ENCODE measurements around the gene TEX11. TPM values are rescaled to one million over a fixed set of nuclear protein-coding genes. Genes with fewer than 3 reads are reported as not detected.
"Not testable (repeated sequence)": the region's sequence is repeated elsewhere in the genome, so short reads cannot be mapped to it uniquely, and the experiment has no call there.

The TEX11 gene
- total RNA-seq, 1 donor from 2014 or later, result not detected

DNA sequence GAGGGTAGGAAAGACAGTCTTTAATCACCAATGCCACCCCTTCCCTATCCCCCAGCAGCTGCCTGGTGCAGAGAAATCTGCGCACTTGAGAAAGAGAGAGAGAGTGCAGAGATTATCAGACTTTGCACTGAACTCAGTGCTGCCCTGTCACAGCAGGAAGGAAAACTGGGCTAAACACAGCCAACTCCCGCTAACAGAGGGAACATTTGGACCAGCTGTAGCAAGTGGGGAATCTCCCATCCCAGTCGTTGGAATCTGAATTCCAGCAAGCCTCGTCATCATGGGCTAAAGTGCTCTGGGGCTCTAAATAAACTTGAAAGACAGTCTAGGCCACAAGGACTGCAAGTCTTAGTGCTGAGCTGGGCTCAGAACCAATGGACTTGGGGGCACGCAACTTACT lies 295.2 kb downstream of the TEX11 start:
- intact Hi-C loops (cut with micrococcal nuclease), result no loop called here

DNA sequence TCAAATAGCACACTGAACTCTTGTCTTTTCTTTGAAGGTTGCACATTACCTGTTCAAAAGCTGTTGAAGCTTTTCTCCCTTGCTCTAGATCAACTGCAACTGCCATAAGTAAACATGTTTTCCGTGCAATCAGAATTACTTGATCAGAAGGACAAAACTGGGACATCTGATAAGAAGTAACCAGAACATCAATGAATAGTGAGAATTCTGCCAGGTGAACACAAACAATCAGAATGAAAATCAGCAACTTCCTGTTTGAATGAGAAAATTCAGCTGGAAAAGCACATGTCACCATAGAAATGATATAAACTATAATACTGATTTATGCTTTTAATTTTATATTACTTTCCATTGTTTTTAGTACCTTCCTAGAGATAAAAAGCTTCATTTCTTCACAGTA lies 303.2 kb downstream of the TEX11 start:
- intact Hi-C loops (cut with micrococcal nuclease), result no loop called here

DNA sequence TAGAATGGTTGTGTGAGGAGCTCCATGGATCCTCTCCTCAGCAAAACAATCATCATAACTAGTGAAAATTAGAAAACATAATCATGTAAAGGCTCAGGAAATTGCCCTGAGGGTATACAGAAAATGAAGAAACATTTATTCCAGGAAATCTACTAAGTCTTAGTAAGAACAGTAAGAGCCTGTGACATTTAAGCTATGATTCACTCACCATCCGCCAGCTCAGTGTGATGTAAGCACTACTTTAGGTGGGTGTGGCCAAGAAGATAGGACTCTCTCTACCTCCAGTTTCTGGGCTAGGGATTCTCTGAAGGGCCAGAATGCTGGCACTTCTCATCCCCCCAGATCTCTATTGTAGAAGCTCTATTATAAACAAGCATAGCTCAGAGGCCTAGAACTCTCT lies 316.4 kb downstream of the TEX11 start:
- intact Hi-C loops (cut with micrococcal nuclease), result no loop called here

GRCh38 chrX:70587158-70587557 lies 321.4 kb downstream of the TEX11 start:
- intact Hi-C loops (cut with micrococcal nuclease), result not testable (repeated sequence)

DNA sequence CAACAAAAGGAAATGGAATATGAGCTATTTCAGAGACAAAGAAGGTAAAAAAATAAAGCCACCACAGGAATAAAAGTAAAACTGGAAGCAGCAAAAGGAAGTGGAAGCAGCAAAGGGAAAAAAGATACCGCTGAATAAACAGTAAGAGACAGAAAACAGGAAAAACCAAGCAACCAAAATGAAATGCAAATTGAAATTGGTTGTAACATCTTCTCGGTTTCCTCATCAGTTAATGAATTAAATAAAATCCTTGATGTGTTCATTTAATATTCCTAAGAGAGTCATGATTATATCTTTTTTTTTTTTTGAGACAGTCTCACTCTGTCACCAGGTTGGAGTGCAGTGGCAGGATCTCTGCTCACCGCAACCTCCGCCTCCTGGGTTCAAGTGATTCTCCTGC lies 331.1 kb downstream of the TEX11 start:
- intact Hi-C loops (cut with micrococcal nuclease), result no loop called here

DNA sequence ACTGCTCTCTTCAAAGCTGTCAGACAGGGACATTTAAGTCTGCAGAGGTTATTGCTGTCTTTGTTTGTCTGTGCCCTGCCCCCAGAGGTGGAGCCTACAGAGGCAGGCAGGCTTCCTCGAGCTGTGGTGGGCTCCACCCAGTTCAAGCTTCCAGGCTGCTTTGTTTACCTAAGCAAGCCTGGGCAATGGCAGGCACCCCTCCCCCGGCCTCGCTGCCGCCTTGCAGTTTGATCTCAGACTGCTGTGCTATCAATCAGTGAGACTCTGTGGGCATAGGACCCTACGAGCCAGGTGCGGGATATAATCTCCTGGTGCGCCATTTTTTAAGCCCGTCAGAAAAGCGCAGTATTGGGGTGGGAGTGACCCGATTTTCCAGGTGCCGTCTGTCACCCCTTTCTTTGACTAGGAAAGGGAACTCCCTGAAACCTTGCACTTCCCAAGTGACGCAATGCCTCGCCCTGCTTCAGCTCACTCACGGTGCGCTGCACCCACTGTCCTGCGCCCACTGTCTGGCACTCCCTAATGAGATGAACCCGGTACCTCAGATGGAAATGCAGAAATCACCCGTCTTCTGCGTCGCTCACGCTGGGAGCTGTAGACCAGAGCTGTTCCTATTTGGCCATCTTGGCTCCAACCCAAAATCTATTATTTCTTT lies 338.5 kb downstream of the TEX11 start:
- intact Hi-C loops (cut with micrococcal nuclease), result not testable (repeated sequence)

DNA sequence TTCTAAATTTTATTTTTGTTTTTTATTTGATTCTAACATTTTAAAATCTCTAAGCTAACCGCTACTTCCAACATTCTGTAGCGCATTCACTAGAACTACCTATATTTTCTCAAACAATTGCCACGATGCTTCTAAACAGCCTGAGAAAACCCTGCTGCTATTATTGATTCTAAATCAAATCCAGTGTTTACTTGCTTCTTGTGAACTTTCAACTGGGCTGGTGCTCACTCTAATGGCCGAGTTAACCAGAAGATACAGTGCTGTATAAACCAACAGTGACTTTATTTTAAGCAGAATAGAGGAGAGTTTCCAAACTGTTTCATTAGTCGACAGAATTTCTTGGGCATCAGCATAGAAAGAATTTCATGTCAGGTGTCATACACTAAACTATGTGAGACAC lies 353.6 kb downstream of the TEX11 start:
- intact Hi-C loops (cut with micrococcal nuclease), result loop anchor here (2.0 kb wide), 1 partner anchor 100 kb away; no protein-coding TSS in a partner anchor

- intact Hi-C loops (cut with micrococcal nuclease), result loop anchor here (2.0 kb wide), 1 partner anchor 100 kb away; no protein-coding TSS in a partner anchor
Measured at GRCh38 chrX:70554523-70554922, 354.0 kb downstream of the TEX11 start.

- intact Hi-C loops (cut with micrococcal nuclease), result loop anchor here (2.0 kb wide), 1 partner anchor 99 kb away; no protein-coding TSS in a partner anchor
Measured at GRCh38 chrX:70554081-70554480, 354.4 kb downstream of the TEX11 start.

- intact Hi-C loops (cut with micrococcal nuclease), result no loop called here
Measured at GRCh38 chrX:70553516-70553915, 355.0 kb downstream of the TEX11 start.

GRCh38 chrX:70552130-70552704 lies 356.3 kb downstream of the TEX11 start:
- intact Hi-C loops (cut with micrococcal nuclease), result no loop called here

DNA sequence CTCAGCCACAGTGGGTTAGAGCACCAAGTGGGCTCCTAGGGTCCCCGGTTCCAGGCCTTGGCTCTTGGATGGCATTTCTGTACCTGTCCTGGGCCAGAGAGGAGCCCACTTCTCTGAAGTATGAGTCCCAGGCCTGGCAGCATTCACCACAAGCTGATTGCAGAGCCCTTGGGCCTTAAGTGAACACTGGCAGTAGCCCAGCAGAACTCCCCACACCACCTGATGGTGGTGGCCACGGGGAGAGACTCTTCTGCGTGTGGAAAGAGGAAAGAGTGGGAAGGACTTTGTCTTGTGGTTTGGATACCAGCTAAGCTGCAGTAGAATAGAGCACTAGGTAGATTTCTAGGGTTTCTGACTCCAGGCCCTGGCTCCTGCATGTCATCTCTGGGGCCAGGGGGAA lies 359.1 kb downstream of the TEX11 start:
- intact Hi-C loops (cut with micrococcal nuclease), result no loop called here

DNA sequence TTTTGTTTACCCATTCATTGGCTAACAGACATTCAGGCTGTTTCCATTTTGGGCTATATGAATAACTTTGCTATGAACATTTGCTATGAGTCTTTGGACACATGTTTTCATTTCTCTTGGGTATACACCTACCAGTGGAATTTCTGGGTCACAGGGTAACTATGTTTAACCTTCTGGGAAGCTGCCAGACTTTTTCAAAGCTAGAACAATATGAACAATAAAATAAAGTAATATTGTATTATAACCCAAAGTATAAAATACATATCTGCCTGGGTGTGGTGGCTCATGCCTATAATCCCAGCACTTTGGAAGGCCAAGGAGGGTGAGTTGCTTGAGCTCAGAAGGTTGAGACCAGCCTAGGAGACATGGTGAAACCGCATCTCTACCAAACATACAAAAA lies 373.3 kb downstream of the TEX11 start:
- intact Hi-C loops (cut with micrococcal nuclease), result no loop called here

DNA sequence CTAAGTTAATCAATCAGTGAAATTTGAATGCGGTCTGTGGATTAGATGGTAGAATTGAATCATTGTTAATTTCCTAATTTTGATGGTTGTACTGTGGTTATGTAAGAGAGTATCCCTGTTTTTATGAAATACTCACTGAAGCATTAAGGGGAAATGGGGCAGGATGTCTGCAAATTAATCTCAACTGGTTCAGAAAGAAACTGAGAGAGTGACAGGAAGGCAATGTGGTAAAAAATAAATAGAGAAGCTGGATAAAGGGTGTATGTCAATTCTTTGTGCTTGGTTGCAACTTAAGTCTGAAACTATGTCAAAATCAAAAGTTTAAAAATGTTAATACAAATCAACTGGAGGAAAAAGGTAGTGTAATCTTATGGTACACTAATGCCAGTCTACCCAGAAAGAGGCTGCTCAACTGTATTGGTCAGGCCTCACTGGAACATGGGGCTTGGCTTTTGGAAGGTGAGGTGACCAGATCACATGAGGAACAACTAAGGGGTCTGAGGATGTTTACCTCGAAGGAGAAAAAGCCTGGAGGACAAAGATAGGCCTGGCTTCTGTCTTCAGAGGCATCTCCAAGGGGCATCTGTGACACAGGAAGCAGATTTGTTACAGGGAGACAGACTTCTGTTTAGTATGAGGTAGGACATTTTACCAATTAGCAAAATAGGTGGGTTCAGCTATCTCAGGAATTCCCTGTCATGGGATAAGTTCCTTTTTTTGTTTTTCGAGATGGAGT lies 380.7 kb downstream of the TEX11 start:
- intact Hi-C loops (cut with micrococcal nuclease), result no loop called here

GRCh38 chrX:70527053-70527452 lies 381.5 kb downstream of the TEX11 start:
- intact Hi-C loops (cut with micrococcal nuclease), result no loop called here

GRCh38 chrX:70525733-70526132 lies 382.8 kb downstream of the TEX11 start:
- intact Hi-C loops (cut with micrococcal nuclease), result no loop called here

- intact Hi-C loops (cut with micrococcal nuclease), result not testable (repeated sequence)
Measured at GRCh38 chrX:70515692-70516091, 392.8 kb downstream of the TEX11 start.

GRCh38 chrX:70515270-70515669 lies 393.2 kb downstream of the TEX11 start:
- intact Hi-C loops (cut with micrococcal nuclease), result not testable (repeated sequence)

DNA sequence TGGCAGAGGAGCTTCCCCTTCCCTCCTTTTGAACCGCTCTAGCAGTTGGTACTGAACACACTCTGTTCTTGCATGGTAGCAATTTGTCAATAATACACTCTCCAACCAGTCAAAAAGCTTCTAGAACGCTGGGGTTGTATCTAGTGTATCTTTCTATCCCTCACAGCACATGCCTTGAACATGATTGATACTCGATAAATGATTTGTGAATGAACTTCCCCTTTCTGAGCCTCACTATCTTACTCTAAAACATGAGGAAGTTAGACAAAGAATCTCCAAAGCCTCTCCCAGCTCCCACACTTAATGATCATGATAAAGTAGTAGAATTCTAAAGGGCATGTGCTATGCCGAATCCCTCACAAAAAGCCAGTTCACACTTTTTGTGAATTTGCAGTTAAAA lies 399.4 kb downstream of the TEX11 start:
- intact Hi-C loops (cut with micrococcal nuclease), result loop anchor here (10.0 kb wide), 1 partner anchor 54 kb away; no protein-coding TSS in a partner anchor

- intact Hi-C loops (cut with micrococcal nuclease), result loop anchor here (10.0 kb wide), 1 partner anchor 54 kb away; no protein-coding TSS in a partner anchor
Measured at GRCh38 chrX:70508296-70508911, 400.1 kb downstream of the TEX11 start.

GRCh38 chrX:70505451-70505841 lies 403.1 kb downstream of the TEX11 start:
- intact Hi-C loops (cut with micrococcal nuclease), result loop anchor here (10.0 kb wide), 1 partner anchor 51 kb away; no protein-coding TSS in a partner anchor

All from T-helper 2 cell treated with Interferon-gamma antibody and Interleukin-4, amounts not matched to agents 100 ng/mL and 5 ng/mL, for 36 hours (primary cell).